ENCODE data around the gene NFASC. TPM values are rescaled to one million over a fixed set of nuclear protein-coding genes. Genes with fewer than 3 reads are reported as not detected.

The NFASC gene
- total RNA-seq, 1 experiment from 2014 or later: 20.1 TPM

- DNase-seq (ENCODE audit: low spot score): no peak
- POLR2A ChIA-PET: no interaction called here
- H3K27me3 Mint-ChIP-seq (ENCODE audit: low read depth): no peaks in the 10 kb centered on the region
- H3K36me3 Mint-ChIP-seq: no peaks in the 10 kb centered on the region
- no peaks in the 10 kb centered on the region for H3K9me3 Mint-ChIP-seq
- ATAC-seq: no peak
- no peak overlapping the region for H3K4me3 Mint-ChIP-seq
- TF ChIP-seq RELA (CRISPR knock-in tag; IDR thresholded peaks at IDR 0.05; ENCODE audit: borderline replicate concordance) (no peak), ETV6 (CRISPR knock-in tag; IDR thresholded peaks at IDR 0.05) (no peak), JAZF1 (CRISPR knock-in tag; IDR thresholded peaks at IDR 0.05) (no peak), MAX (CRISPR knock-in tag; IDR thresholded peaks at IDR 0.05) (no peak), HMGXB4 (CRISPR knock-in tag; IDR thresholded peaks at IDR 0.05) (no peak), ZNF263 (CRISPR knock-in tag; IDR thresholded peaks at IDR 0.05; ENCODE audit: low read depth) (no peak), NFE2L1 (CRISPR knock-in tag; IDR thresholded peaks at IDR 0.05) (no peak), CBFB (CRISPR knock-in tag; IDR thresholded peaks at IDR 0.05; ENCODE audit: low read depth) (no peak), PRDM15 (CRISPR knock-in tag; IDR thresholded peaks at IDR 0.05) (no peak), RORB (CRISPR knock-in tag; IDR thresholded peaks at IDR 0.05) (no peak)
- TF ChIP-seq, protein P1, sequence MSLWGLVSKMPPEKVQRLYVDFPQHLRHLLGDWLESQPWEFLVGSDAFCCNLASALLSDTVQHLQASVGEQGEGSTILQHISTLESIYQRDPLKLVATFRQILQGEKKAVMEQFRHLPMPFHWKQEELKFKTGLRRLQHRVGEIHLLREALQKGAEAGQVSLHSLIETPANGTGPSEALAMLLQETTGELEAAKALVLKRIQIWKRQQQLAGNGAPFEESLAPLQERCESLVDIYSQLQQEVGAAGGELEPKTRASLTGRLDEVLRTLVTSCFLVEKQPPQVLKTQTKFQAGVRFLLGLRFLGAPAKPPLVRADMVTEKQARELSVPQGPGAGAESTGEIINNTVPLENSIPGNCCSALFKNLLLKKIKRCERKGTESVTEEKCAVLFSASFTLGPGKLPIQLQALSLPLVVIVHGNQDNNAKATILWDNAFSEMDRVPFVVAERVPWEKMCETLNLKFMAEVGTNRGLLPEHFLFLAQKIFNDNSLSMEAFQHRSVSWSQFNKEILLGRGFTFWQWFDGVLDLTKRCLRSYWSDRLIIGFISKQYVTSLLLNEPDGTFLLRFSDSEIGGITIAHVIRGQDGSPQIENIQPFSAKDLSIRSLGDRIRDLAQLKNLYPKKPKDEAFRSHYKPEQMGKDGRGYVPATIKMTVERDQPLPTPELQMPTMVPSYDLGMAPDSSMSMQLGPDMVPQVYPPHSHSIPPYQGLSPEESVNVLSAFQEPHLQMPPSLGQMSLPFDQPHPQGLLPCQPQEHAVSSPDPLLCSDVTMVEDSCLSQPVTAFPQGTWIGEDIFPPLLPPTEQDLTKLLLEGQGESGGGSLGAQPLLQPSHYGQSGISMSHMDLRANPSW (CRISPR knock-in tag; conservative IDR thresholded peaks at IDR 0.05; ENCODE audit: low read depth): no peak
- TF ChIP-seq, protein P2, sequence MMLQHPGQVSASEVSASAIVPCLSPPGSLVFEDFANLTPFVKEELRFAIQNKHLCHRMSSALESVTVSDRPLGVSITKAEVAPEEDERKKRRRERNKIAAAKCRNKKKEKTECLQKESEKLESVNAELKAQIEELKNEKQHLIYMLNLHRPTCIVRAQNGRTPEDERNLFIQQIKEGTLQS (CRISPR knock-in tag; conservative IDR thresholded peaks at IDR 0.05): no peak
- TF ChIP-seq, protein P3, sequence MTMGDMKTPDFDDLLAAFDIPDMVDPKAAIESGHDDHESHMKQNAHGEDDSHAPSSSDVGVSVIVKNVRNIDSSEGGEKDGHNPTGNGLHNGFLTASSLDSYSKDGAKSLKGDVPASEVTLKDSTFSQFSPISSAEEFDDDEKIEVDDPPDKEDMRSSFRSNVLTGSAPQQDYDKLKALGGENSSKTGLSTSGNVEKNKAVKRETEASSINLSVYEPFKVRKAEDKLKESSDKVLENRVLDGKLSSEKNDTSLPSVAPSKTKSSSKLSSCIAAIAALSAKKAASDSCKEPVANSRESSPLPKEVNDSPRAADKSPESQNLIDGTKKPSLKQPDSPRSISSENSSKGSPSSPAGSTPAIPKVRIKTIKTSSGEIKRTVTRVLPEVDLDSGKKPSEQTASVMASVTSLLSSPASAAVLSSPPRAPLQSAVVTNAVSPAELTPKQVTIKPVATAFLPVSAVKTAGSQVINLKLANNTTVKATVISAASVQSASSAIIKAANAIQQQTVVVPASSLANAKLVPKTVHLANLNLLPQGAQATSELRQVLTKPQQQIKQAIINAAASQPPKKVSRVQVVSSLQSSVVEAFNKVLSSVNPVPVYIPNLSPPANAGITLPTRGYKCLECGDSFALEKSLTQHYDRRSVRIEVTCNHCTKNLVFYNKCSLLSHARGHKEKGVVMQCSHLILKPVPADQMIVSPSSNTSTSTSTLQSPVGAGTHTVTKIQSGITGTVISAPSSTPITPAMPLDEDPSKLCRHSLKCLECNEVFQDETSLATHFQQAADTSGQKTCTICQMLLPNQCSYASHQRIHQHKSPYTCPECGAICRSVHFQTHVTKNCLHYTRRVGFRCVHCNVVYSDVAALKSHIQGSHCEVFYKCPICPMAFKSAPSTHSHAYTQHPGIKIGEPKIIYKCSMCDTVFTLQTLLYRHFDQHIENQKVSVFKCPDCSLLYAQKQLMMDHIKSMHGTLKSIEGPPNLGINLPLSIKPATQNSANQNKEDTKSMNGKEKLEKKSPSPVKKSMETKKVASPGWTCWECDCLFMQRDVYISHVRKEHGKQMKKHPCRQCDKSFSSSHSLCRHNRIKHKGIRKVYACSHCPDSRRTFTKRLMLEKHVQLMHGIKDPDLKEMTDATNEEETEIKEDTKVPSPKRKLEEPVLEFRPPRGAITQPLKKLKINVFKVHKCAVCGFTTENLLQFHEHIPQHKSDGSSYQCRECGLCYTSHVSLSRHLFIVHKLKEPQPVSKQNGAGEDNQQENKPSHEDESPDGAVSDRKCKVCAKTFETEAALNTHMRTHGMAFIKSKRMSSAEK (CRISPR knock-in tag; IDR thresholded peaks at IDR 0.05; ENCODE audit: borderline replicate concordance): no peak
- peak overlapping the region; percentile 25; the same call in 1 of the 2 replicates for H3K27ac Mint-ChIP-seq
- no peaks in the 10 kb centered on the region for H3K4me1 Mint-ChIP-seq
- CTCF ChIA-PET: interaction anchor here (1.2 to 4.1 kb wide), 6 partner anchors 8 to 175 kb away, joined by 3 to 28 read pairs (median 4); no protein-coding TSS in a partner anchor
These were observed 96.8 kb downstream of the NFASC start for GRCh38 chr1:204967451-204967850.

All from WTC11 (cell line).